HG02981 (cell line): Measurements from ENCODE around the gene SELE.
"Not testable (repeated sequence)": the region's sequence is repeated elsewhere in the genome, so short reads cannot be mapped to it uniquely, and the experiment has no call there.

ENCODE experiments used
- ATAC-seq: cut with Tn5 transposase; IDR thresholded peaks from one replicate; pipeline ENCODE4 v1.9.1; 2021; ENCODE audit warnings: mild to moderate bottlenecking, moderate library complexity; ENCODE audit not compliant: unreplicated experiment

Gene SELE

DNA sequence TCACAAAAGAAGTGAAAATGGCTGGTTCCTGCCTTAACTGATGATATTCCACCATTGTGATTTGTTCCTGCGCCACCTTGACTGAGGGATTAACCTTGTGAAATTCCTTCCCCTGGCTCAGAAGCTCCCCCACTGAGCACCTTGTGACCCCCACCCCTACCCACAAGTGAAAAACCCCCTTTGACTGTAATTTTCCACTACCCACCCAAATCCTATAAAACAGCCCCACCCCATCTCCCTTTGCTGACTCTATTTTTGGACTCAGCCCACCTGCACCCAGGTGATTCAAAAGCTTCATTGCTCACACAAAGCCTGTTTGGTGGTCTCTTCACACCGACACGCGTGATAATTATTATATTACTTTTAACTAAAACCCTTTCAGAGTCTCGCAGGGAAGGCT is 45.5 kb downstream of the SELE start:
- ATAC-seq = not testable (repeated sequence)

GRCh38 chr1:169683661-169684060 is 50.2 kb downstream of the SELE start:
- ATAC-seq = no peak

GRCh38 chr1:169683168-169683567 is 50.7 kb downstream of the SELE start:
- ATAC-seq = not testable (repeated sequence)

DNA sequence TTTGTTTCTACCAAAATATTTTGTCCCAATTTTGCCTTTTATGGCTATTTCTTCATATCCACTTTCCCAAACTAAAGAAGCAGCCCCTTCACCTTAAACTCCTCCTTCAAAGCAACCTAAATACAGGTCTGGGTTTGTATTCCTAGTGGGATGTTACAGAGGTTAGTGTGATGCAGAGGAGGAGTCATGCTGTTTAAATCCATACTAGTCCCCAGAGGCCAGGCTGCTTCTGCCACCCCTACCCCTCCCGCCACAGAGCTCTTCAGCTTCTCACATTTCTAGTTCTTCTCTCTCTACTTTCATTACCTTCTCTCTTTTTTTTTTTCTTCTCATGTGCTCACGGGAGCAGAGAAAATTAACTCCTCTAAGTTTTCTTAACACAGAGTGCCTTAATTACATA is 51.8 kb downstream of the SELE start:
- no peak for ATAC-seq

DNA sequence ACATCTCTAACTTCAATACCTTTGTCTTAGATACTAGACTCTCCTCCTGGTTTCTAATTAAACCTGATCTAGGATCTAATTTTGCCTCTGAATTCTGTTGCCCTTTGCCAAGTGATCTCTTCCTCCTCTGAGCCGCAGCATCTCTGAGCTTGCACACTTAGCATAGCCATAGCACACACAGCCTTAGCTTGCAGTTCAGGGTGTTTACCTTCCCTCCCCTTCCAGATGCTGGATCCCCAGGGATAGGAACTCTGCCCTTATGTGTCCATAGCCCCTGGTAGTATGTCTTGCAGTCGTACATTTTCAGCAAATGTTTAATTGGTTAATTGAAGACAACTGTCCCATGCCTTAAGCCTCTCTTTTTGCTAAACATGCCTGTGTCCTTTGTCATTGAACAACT is 52.7 kb downstream of the SELE start:
- peak; percentile 20 for ATAC-seq

- peak; percentile 55 for ATAC-seq
Measured at GRCh38 chr1:169680377-169681019, 53.4 kb downstream of the SELE start.

GRCh38 chr1:169679692-169680091 is 54.2 kb downstream of the SELE start:
- ATAC-seq = no peak

DNA sequence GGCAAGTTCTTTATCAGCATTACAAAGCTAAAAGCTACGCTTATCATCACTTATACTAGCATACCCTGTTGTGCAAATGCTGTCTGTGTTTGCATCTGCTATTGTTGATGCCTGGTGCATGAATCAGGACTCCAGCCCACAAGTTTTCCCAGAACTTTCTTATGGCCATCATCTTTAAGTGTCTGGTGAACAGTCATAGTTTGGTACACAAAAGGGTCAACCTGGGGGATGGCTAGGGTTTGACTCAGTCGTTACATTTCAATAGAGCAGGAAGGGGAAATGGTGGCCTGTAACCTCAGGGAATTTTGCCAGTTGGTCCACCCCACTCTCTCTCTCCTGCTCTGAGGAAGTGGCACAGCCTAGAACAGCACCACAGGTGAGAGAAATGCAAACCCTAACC is 57.9 kb downstream of the SELE start:
- ATAC-seq = no peak
